H1 (cell line): ENCODE results near the gene MLF2. TPM values are rescaled to one million over a fixed set of nuclear protein-coding genes. Genes with fewer than 3 reads are reported as not detected.
"Not testable (repeated sequence)": the region's sequence is repeated elsewhere in the genome, so short reads cannot be mapped to it uniquely, and the experiment has no call there.

Experiments used
- CTCF ChIA-PET: fragments of 300-600 bp; sonication (Branson Sonifier 250); formaldehyde crosslinking; loops from one replicate; lab custom pipeline; 2021; ENCODE audit not compliant: partially characterized antibody; lab: Charles Lee
- POLR2A ChIA-PET: fragments of 300-600 bp; sonication (Branson Sonifier 250); formaldehyde crosslinking; loops from one replicate; lab custom pipeline; 2021; ENCODE audit warnings: inconsistent platforms; ENCODE audit not compliant: partially characterized antibody; lab: Charles Lee
- DNase-seq, 2 experiments: peaks; one replicate each; pipeline versions ENCODE4 v3.0.0 to v3.0.0-alpha.2; 2010 to 2022; ENCODE audit warnings: low spot score in 2 of 2, low read depth in 1 of 2, mixed read lengths in 1 of 2
- FAIRE-seq: peaks from 2 replicates; lab custom pipeline; 2011; peaks lifted over from hg19 to GRCh38; lab: Jason Lieb, UNC
- H2AFZ ChIP-seq: 2 replicates; pipeline ENCODE4 v1.8.1; 2012; ENCODE audit warnings: low read length, inconsistent platforms
- H2AK5ac ChIP-seq: 2 replicates; pipeline ENCODE4 v1.6.1; 2013; ENCODE audit warnings: low read depth, low read length
- H2BK120ac ChIP-seq: replicated peaks from 2 replicates; pipeline ENCODE3; 2013; ENCODE audit warnings: low read depth, low read length, inconsistent platforms
- H2BK12ac ChIP-seq: 2 replicates; pipeline ENCODE4 v1.6.1; 2013; ENCODE audit warnings: low read depth, low read length
- H2BK15ac ChIP-seq: 2 replicates; pipeline ENCODE4 v1.6.1; 2013; ENCODE audit warnings: low read length
- H2BK20ac ChIP-seq: 2 replicates; pipeline ENCODE4 v1.6.1; 2013; ENCODE audit warnings: low read length
- H2BK5ac ChIP-seq: 2 replicates; pipeline ENCODE4 v1.6.1; 2013; ENCODE audit warnings: low read depth, low read length
- H3K14ac ChIP-seq: 2 replicates; pipeline ENCODE4 v1.6.1; 2013; ENCODE audit warnings: inconsistent platforms; ENCODE audit not compliant: insufficient read length
- H3K18ac ChIP-seq: 2 replicates; pipeline ENCODE4 v1.6.1; 2013; ENCODE audit warnings: low read length; ENCODE audit errors: extremely low read depth
- H3K23ac ChIP-seq: 2 replicates; pipeline ENCODE4 v1.6.1; 2013; ENCODE audit warnings: inconsistent platforms; ENCODE audit not compliant: insufficient read length
- H3K23me2 ChIP-seq: 2 replicates; pipeline ENCODE4 v1.6.1; 2013; ENCODE audit warnings: low read depth, low read length
- H3K27ac ChIP-seq: 2 replicates; pipeline ENCODE4 v1.6.1; 2011; ENCODE audit warnings: low read depth, low read length, inconsistent platforms
- H3K27me3 ChIP-seq, 4 experiments: replicated peaks in 1 of 4; 1 replicate in 1 of 4; 2 replicates in 3 of 4; pipeline versions ENCODE4 v1.6.1 to v1.8.1; 2011 to 2013; ENCODE audit warnings: low read length in 3 of 4, mild to moderate bottlenecking in 3 of 4, inconsistent platforms in 2 of 4, mixed read lengths in 2 of 4, moderate library complexity in 1 of 4; ENCODE audit not compliant: control insufficient read depth in 3 of 4, insufficient read depth in 3 of 4; ENCODE audit errors: extremely low read depth in 1 of 4
- H3K36me3 ChIP-seq, 4 experiments: 2 replicates each; pipeline versions ENCODE4 v1.6.1 to v1.8.1; 2011 to 2013; ENCODE audit warnings: mild to moderate bottlenecking in 4 of 4, low read length in 3 of 4, moderate library complexity in 2 of 4, control low read depth in 1 of 4, inconsistent platforms in 1 of 4; ENCODE audit not compliant: insufficient read depth in 4 of 4, control insufficient read depth in 2 of 4
- H3K4ac ChIP-seq: replicated peaks from 2 replicates; pipeline ENCODE3; 2013; ENCODE audit warnings: low read length, low read depth, mixed read lengths, inconsistent platforms; ENCODE audit not compliant: insufficient read length
- H3K4me1 ChIP-seq, 4 experiments: replicated peaks in 1 of 4; 1 replicate in 1 of 4; 2 replicates in 3 of 4; pipeline versions ENCODE4 v1.6.1 to v1.8.1; 2011 to 2013; ENCODE audit warnings: low read length in 3 of 4, inconsistent platforms in 2 of 4, mixed read lengths in 1 of 4; ENCODE audit not compliant: insufficient read depth in 4 of 4, control insufficient read depth in 3 of 4
- H3K4me2 ChIP-seq, 2 experiments: 2 replicates each; pipeline versions ENCODE4 v1.6.1 to v1.8.1; 2011 to 2013; ENCODE audit warnings: low read depth in 2 of 2, low read length in 2 of 2, control low read depth in 1 of 2, inconsistent platforms in 1 of 2, mild to moderate bottlenecking in 1 of 2; ENCODE audit not compliant: insufficient read depth in 1 of 2
- H3K4me3 ChIP-seq, 4 experiments: fragments of 200-600, 300-600 bp in 1 of 4; sonication (generic), shearing (Covaris generic), sonication (Bioruptor Twin) in 1 of 4; 2 replicates each; pipeline versions ENCODE4 v1.5.1 to v1.8.1; 2011 to 2016; ENCODE audit warnings: low read length in 4 of 4, low read depth in 3 of 4, control low read depth in 2 of 4, inconsistent platforms in 2 of 4, mild to moderate bottlenecking in 2 of 4, mixed read lengths in 1 of 4, moderate library complexity in 1 of 4; ENCODE audit not compliant: insufficient read depth in 2 of 4; ENCODE audit errors: extremely low read depth in 1 of 4
- H3K56ac ChIP-seq: replicated peaks from 2 replicates; pipeline ENCODE3; 2013; ENCODE audit warnings: low read depth, mild to moderate bottlenecking, mixed read lengths, low read length, inconsistent platforms; ENCODE audit not compliant: insufficient read length
- H3K79me1 ChIP-seq: 2 replicates; pipeline ENCODE4 v1.6.1; 2013; ENCODE audit warnings: low read depth, low read length, control low read depth
- H3K79me2 ChIP-seq, 2 experiments: 2 replicates each; pipeline versions ENCODE4 v1.6.1 to v1.8.1; 2012 to 2013; ENCODE audit warnings: low read length in 2 of 2, mild to moderate bottlenecking in 2 of 2, inconsistent platforms in 1 of 2; ENCODE audit not compliant: insufficient read depth in 2 of 2, control insufficient read depth in 1 of 2
- H3K9ac ChIP-seq, 4 experiments: replicated peaks in 1 of 4; 1 replicate in 1 of 4; 2 replicates in 3 of 4; pipeline versions ENCODE4 v1.6.1 to v1.8.1; 2011 to 2013; ENCODE audit warnings: low read depth in 3 of 4, low read length in 3 of 4, control low read depth in 2 of 4, mild to moderate bottlenecking in 2 of 4, moderate library complexity in 2 of 4, inconsistent platforms in 1 of 4; ENCODE audit errors: extremely low read depth in 1 of 4
- H3K9me3 ChIP-seq, 2 experiments: 2 replicates each; pipeline versions ENCODE4 v1.6.1 to v1.8.1; 2012 to 2013; ENCODE audit warnings: mild to moderate bottlenecking in 2 of 2, moderate library complexity in 2 of 2, control low read depth in 1 of 2, inconsistent platforms in 1 of 2, low read depth in 1 of 2, low read length in 1 of 2, mixed read lengths in 1 of 2; ENCODE audit not compliant: insufficient read depth in 2 of 2
- H4K20me1 ChIP-seq, 2 experiments: replicated peaks in 1 of 2; 2 replicates each; pipeline versions ENCODE3 to v1.8.1; 2011 to 2013; ENCODE audit warnings: inconsistent platforms in 2 of 2, low read length in 2 of 2, mild to moderate bottlenecking in 1 of 2; ENCODE audit not compliant: insufficient read depth in 2 of 2, control insufficient read depth in 1 of 2
- H4K5ac ChIP-seq: 2 replicates; pipeline ENCODE4 v1.6.1; 2013; ENCODE audit warnings: low read length, low read depth, mixed read lengths, inconsistent platforms; ENCODE audit not compliant: insufficient read length
- H4K8ac ChIP-seq: 2 replicates; pipeline ENCODE4 v1.8.0; 2013; ENCODE audit warnings: mild to moderate bottlenecking, moderate library complexity, low read length, inconsistent platforms; ENCODE audit not compliant: insufficient read depth; ENCODE audit errors: extremely low read depth
- H4K91ac ChIP-seq: replicated peaks from 2 replicates; pipeline ENCODE3; 2013; ENCODE audit warnings: low read length, mixed read lengths, inconsistent platforms; ENCODE audit not compliant: insufficient read length
- BACH1 ChIP-seq: IDR thresholded peaks from 2 replicates; pipeline ENCODE4 v1.6.1; 2012; ENCODE audit warnings: low read length, improper control_type of control experiment
- CHD1 ChIP-seq: IDR thresholded peaks from 2 replicates; pipeline ENCODE4 v1.6.1; 2012; ENCODE audit warnings: low read depth, low read length, improper control_type of control experiment
- FOSL1 ChIP-seq: IDR thresholded peaks from 2 replicates; pipeline ENCODE4 v1.6.1; 2011; ENCODE audit warnings: mild to moderate bottlenecking, low read depth, low read length, moderate library complexity; ENCODE audit not compliant: insufficient read depth
- JUN ChIP-seq: IDR thresholded peaks from 2 replicates; pipeline ENCODE4 v1.6.1; 2011; ENCODE audit warnings: low read depth, mild to moderate bottlenecking, improper control_type of control experiment, low read length
- JUND ChIP-seq: IDR thresholded peaks from 2 replicates; pipeline ENCODE4 v1.6.1; 2011; ENCODE audit warnings: mild to moderate bottlenecking, improper control_type of control experiment, low read length
- KDM5A ChIP-seq: fragments of 200-600 bp; IDR thresholded peaks from 2 replicates; pipeline ENCODE4 v1.7.1; 2012; ENCODE audit warnings: mild to moderate bottlenecking, low read length, inconsistent platforms, mixed read lengths
- MAX ChIP-seq: IDR thresholded peaks from 2 replicates; pipeline ENCODE4 v1.6.1; 2012; ENCODE audit warnings: inconsistent platforms
- NRF1 ChIP-seq: IDR thresholded peaks from 2 replicates; pipeline ENCODE4 v1.6.1; 2011; ENCODE audit warnings: mild to moderate bottlenecking, low read depth, low read length, improper control_type of control experiment
- SP2 ChIP-seq: IDR thresholded peaks from 2 replicates; pipeline ENCODE4 v1.6.1; 2012; ENCODE audit warnings: mild to moderate bottlenecking, low read length, inconsistent platforms
- SP4 ChIP-seq: IDR thresholded peaks from 2 replicates; pipeline ENCODE4 v1.6.1; 2012; ENCODE audit warnings: low read length, inconsistent platforms
- WGBS, 2 experiments: shearing (Covaris generic) in 1 of 2; methylation state at CpG; one replicate each; pipeline versions ENCODE4 v1.1.6 to v1.1.7; 2013 to 2015; ENCODE audit warnings: low lambda C conversion rate in 2 of 2, mixed read lengths in 2 of 2, inconsistent platforms in 1 of 2, low coverage in 1 of 2, missing lambda C conversion rate in 1 of 2; ENCODE audit not compliant: insufficient replicate concordance in 2 of 2, insufficient coverage in 1 of 2, insufficient read length in 1 of 2; ENCODE audit errors: extremely low coverage in 1 of 2, missing lambda C conversion rate in 1 of 2; 5-methylcytosine and 5-hydroxymethylcytosine counted together
- polyA plus RNA-seq, 7 experiments: library from polyadenylated mRNA; depleted of rRNA in 3 of 7; stranded (reverse) in 5 of 7; unstranded in 2 of 7; fragments of >200 nt in 5 of 7; fragments of 200-250 nt in 2 of 7; gene quantifications; 1 replicate in 5 of 7; 2 replicates in 1 of 7; 4 replicates in 1 of 7; pipeline versions ENCODE4 v1.2.1 to v1.2.3, GENCODE V29; 2011 to 2013; ENCODE audit warnings: missing spikeins in 2 of 7, mixed read lengths in 2 of 7
- total RNA-seq: library from RNA; stranded (reverse); fragmentation: NEBNext Ultra II Directional; extraction: Animal tissue kit (Norgen Biotek cat#: 25700); gene quantifications from 2 replicates; pipeline ENCODE4 v1.2.1, GENCODE V29; 2021

The MLF2 gene
- total and polyA plus RNA-seq, 2 of the 8 experiments (the other 6 are each of a cell fraction or from before 2014, with no cell fraction given): 229 to 401 TPM

GRCh38 chr12:6742834-6743233 lies 10.1 kb downstream of the MLF2 start (continued):
- no peak for TF ChIP-seq KDM5A
- TF ChIP-seq MAX: no peak
- TF ChIP-seq BACH1: no peak
- TF ChIP-seq JUND: no peak
- TF ChIP-seq SP2: no peak
- no peak for TF ChIP-seq NRF1
- no peak for TF ChIP-seq CHD1
- TF ChIP-seq SP4: no peak
- TF ChIP-seq FOSL1: no peak
- TF ChIP-seq JUN: no peak

GRCh38 chr12:6742080-6742479 lies 10.9 kb downstream of the MLF2 start:
- not testable (repeated sequence) for H2AK5ac ChIP-seq, H4K5ac ChIP-seq, H3K4ac ChIP-seq, H3K14ac ChIP-seq, H3K23me2 ChIP-seq, H2BK15ac ChIP-seq, FAIRE-seq, DNase-seq, H3K9me3 ChIP-seq, H3K4me1 ChIP-seq, H3K4me3 ChIP-seq, H4K20me1 ChIP-seq, H2BK120ac ChIP-seq, H3K56ac ChIP-seq, H2BK12ac ChIP-seq, H3K9ac ChIP-seq, H3K23ac ChIP-seq, H3K18ac ChIP-seq, H4K91ac ChIP-seq, H4K8ac ChIP-seq, H2BK20ac ChIP-seq, H3K4me2 ChIP-seq, H3K79me2 ChIP-seq, H2BK5ac ChIP-seq, H3K79me1 ChIP-seq, H3K27me3 ChIP-seq, H2AFZ ChIP-seq, H3K27ac ChIP-seq
- peaks cover 0 to 15% (median 4%) of the 10 kb centered on the region in 4 experiments; a peak in 6 of 8 replicates for H3K36me3 ChIP-seq
- POLR2A ChIA-PET: interaction anchor here (0.9 to 1.6 kb wide), 3 partner anchors 10 to 92 kb away, joined by 3 to 10 read pairs (median 3); partner anchors contain the start of gene MLF2
- 85% methylated on average over 12 of the region's 12 CpGs; no CpG with 5 or more reads in 1 of the 2 experiments for WGBS, 2 experiments
- CTCF ChIA-PET: interaction anchor here (0.6 to 1.9 kb wide), 2 partner anchors 82 to 131 kb away, joined by 3 to 5 read pairs; no protein-coding TSS in a partner anchor
